Erythroblast (primary cell): ENCODE measurements around the gene CRACDL.

Experiments
- GATA1 ChIP-seq: IDR thresholded peaks from 2 replicates; pipeline ENCODE4 v1.6.1; 2011; ENCODE audit warnings: low read depth, mild to moderate bottlenecking, control low read depth, low read length, moderate library complexity
- POLR2A ChIP-seq: IDR thresholded peaks from 2 replicates; pipeline ENCODE4 v1.6.1; 2011; ENCODE audit warnings: mild to moderate bottlenecking, low read length

DNA sequence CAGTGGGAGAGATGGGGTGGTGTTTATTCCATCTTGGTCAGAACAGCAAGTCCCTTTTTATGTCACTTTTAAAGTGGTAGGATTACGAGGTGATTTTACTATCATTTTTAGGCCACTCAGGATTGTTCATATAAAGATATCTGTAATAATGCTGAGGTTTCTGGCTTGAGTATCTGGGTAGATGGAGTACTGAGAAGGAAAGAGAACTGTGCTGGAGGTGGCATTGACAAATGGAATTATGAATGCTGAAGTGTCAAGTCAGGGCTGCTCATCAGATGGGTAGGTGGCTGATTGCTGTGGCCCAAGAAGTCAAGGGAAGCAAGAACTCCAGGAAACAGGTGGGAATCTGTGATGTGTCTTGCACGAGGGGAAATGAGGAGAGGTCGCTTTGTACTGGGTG, 119.7 kb downstream of the CRACDL start:
- TF ChIP-seq POLR2A (no peak), GATA1 (no peak)
